H7 (cell line): Measurements from ENCODE around the gene PON1. TPM values are rescaled to one million over a fixed set of nuclear protein-coding genes. Genes with fewer than 3 reads are reported as not detected.

Source experiments
- DNase-seq: peaks from one replicate; pipeline ENCODE4 v3.0.0; 2012
- H3K27me3 ChIP-seq: 2 replicates; pipeline ENCODE4 v1.6.0; 2011; ENCODE audit warnings: mild to moderate bottlenecking, low read length; ENCODE audit not compliant: control insufficient read depth, insufficient read depth
- H3K36me3 ChIP-seq: replicated peaks from 2 replicates; pipeline ENCODE4 v1.5.1; 2011; ENCODE audit warnings: low read length; ENCODE audit not compliant: control insufficient read depth, insufficient read depth
- H3K4me3 ChIP-seq: 2 replicates; pipeline ENCODE4 v1.5.1; 2011; ENCODE audit warnings: low read depth, mild to moderate bottlenecking, control low read depth, low read length, moderate library complexity; ENCODE audit not compliant: insufficient read depth
- total RNA-seq: library from RNA; depleted of rRNA; stranded (reverse); fragments of >200 nt; shearing (Covaris generic); gene quantifications from 2 replicates; pipeline ENCODE4 v1.2.3, GENCODE V29; 2014; rRNA removed

PON1 gene
- total RNA-seq, 1 experiment from 2014 or later: not detected

DNA sequence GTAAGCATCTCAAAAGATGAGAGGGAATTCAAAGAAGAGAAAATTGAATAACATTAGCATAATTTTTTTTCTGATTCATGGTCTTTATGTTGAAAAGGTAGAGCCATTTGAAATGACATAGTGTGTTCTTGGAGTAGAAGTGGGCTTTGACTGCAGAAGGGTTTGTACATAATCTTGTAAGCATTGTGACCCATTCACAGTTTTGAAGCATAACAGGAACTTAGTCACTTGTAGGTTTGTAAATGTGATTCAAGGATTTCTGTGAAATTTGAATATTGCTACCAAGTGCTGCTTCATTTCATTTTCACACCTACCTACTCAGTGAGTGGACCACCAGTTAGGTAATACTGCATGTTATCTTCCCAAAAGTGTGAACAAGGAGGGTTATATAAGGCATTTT lies 68.6 kb downstream of the PON1 start:
- no peaks in the 10 kb centered on the region; the same call in 1 of the 2 replicates for H3K36me3 ChIP-seq
- H3K4me3 ChIP-seq: no peak overlapping the region
- H3K27me3 ChIP-seq: no peaks in the 10 kb centered on the region
- no peak for DNase-seq

DNA sequence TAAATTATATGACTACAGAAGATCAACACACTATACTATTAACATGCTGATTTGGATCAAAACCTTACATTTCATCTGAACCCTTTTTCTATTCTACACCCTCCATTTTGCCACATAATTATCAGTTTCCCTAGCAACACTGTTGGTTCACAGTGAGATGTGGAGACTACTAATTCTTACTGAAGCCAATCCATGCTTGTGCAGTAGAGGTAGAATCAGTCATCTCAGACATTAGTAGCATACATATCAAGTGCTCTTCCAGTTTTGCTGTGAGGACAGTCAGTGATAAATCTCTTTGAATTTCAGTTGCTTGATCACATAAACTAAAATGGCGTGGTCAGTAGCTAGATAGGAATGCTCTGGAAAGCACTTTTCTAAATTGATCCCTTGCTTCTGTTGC lies 70.3 kb downstream of the PON1 start:
- H3K27me3 ChIP-seq: no peaks in the 10 kb centered on the region
- H3K36me3 ChIP-seq: no peaks in the 10 kb centered on the region; the same call in 1 of the 2 replicates
- DNase-seq: no peak
- H3K4me3 ChIP-seq: no peak overlapping the region

DNA sequence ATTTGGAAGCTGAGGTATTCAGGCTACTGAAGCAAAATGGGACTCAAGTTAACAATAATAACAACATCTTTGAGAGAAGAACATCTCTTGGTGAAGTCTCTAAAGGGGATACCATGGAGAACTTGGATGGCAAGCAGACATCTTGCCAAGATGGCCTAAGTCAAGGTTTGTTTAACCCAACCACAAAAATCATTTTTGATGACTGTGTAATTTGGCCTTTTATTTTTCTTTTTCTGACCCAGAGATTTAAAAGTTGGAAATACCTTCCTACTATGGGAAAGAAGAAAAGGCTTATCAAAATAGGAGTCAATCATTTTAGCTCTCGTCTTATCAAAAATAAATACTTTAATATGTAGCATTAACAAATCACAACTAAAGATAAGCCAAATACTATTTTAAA lies 72.4 kb downstream of the PON1 start:
- Histone ChIP-seq H3K27me3 (no peaks in the 10 kb centered on the region), H3K36me3 (no peaks in the 10 kb centered on the region; the same call in 1 of the 2 replicates), H3K4me3 (no peak overlapping the region)
- no peak for DNase-seq

DNA sequence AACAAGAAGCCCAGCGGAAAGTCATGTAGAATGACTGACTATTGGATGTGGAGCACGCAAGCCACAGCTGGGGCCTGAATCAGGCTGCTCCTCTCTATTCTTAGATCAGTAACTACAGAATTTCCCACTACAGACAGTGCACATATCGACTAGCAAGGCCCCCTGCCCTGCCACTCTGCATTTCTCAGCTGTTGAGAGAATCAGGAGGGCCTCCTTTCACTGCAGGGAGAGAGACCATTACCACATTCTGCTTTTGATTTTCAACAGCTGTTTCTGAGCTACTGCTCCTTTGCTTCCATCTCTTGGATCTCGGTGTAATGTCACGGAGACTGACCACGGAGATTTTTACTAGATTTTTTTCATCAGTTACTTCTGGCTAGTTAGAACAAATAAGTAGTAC lies 73.8 kb downstream of the PON1 start:
- H3K4me3 ChIP-seq: no peak overlapping the region
- no peak for DNase-seq
- H3K27me3 ChIP-seq: no peaks in the 10 kb centered on the region
- H3K36me3 ChIP-seq: no peaks in the 10 kb centered on the region; the same call in 1 of the 2 replicates

Other genes with a start within 250 kb of the PON1 start
- not detected in 2 replicates for gene PON3, start 71.8 kb upstream of the PON1 start, total RNA-seq
- gene PON2, start 110.5 kb upstream of the PON1 start, total RNA-seq: 34.3 and 35.8 TPM in 2 replicates
- gene ASB4, start 161.4 kb upstream of the PON1 start, total RNA-seq: not detected in 2 replicates